PC-3 (cell line): ENCODE measurements around the gene CHST11. TPM values are rescaled to one million over a fixed set of nuclear protein-coding genes. Genes with fewer than 3 reads are reported as not detected.

Experiments used
- ATAC-seq: fragments of 200-7000 bp; cut with Tn5 transposase; 2 replicates; pipeline ENCODE4 v1.9.1; 2020; ENCODE audit warnings: mild to moderate bottlenecking, moderate library complexity
- BruUV-seq: library from RNA; stranded (reverse); fragments of 400-500 nt; replicated peaks from 2 replicates; lab custom pipeline; 2021; lab: Mats Ljungman, UMichigan
- CTCF ChIA-PET: fragments of 300-600 bp; sonication (Branson Sonifier 250); formaldehyde crosslinking; loops from one replicate; lab custom pipeline; 2022; ENCODE audit warnings: antibody characterized with exemption; lab: Charles Lee
- POLR2A ChIA-PET: fragments of 300-600 bp; sonication (Branson Sonifier 250); formaldehyde crosslinking; loops from one replicate; lab custom pipeline; 2022; ENCODE audit warnings: antibody characterized with exemption; ENCODE audit not compliant: unreplicated experiment; lab: Charles Lee
- DNase-seq: peaks from one replicate; pipeline ENCODE4 v3.0.0-alpha.2; 2015
- H2AFZ ChIP-seq: fragments of 300-600 bp; sonication (generic); 2 replicates; pipeline ENCODE4 v1.6.0; 2016; ENCODE audit warnings: antibody characterized with exemption, low read length
- H3F3A ChIP-seq: fragments of 300-600 bp; sonication (generic); one replicate; pipeline ENCODE4 v1.6.0; 2017; ENCODE audit warnings: antibody characterized with exemption, low read length, control low read depth, mild to moderate bottlenecking; ENCODE audit not compliant: unreplicated experiment
- H3K27ac ChIP-seq: fragments of 300-600 bp; sonication (generic); 2 replicates; pipeline ENCODE4 v1.5.1; 2016; ENCODE audit warnings: mild to moderate bottlenecking, low read length
- H3K27me3 ChIP-seq: fragments of 300-600 bp; sonication (generic); 2 replicates; pipeline ENCODE4 v1.6.1; 2016; ENCODE audit warnings: low read length, mixed read lengths
- H3K36me3 ChIP-seq: fragments of 300-600 bp; sonication (generic); 2 replicates; pipeline ENCODE4 v1.6.1; 2016; ENCODE audit warnings: low read depth, mixed run types, low read length, mixed read lengths
- H3K4me1 ChIP-seq: fragments of 300-600 bp; sonication (generic); 2 replicates; pipeline ENCODE4 v1.5.1; 2016; ENCODE audit warnings: low read length; ENCODE audit not compliant: insufficient read depth
- H3K4me2 ChIP-seq: fragments of 300-600 bp; sonication (generic); 2 replicates; pipeline ENCODE4 v1.6.0; 2016; ENCODE audit warnings: low read length
- H3K4me3 ChIP-seq: fragments of 300-600 bp; sonication (generic); 2 replicates; pipeline ENCODE4 v1.5.1; 2016; ENCODE audit warnings: mild to moderate bottlenecking, low read length, mixed read lengths
- H3K79me2 ChIP-seq: fragments of 300-600 bp; sonication (generic); 2 replicates; pipeline ENCODE4 v1.6.1; 2017; ENCODE audit warnings: low read length, mixed read lengths
- H3K9ac ChIP-seq: fragments of 300-600 bp; sonication (generic); 2 replicates; pipeline ENCODE4 v1.6.0; 2016; ENCODE audit warnings: mild to moderate bottlenecking, low read length
- H3K9me2 ChIP-seq: fragments of 300-600 bp; sonication (generic); replicated peaks from 2 replicates; pipeline ENCODE4 v1.6.1; 2016; ENCODE audit warnings: mixed run types, low read length, mixed read lengths
- H3K9me3 ChIP-seq: fragments of 300-600 bp; sonication (generic); 2 replicates; pipeline ENCODE4 v1.6.1; 2016; ENCODE audit warnings: low read length, mixed read lengths
- H4K20me1 ChIP-seq: fragments of 300-600 bp; sonication (generic); 2 replicates; pipeline ENCODE4 v1.6.1; 2016; ENCODE audit warnings: low read length, mixed read lengths
- CTCF ChIP-seq: fragments of 300-600 bp; sonication (generic); conservative IDR thresholded peaks from 2 replicates; pipeline ENCODE4 v1.5.1; 2017; ENCODE audit warnings: antibody characterized with exemption, low read depth, mild to moderate bottlenecking, low read length
- EZH2 ChIP-seq: fragments of 300-600 bp; sonication (generic); IDR thresholded peaks from one replicate; pipeline ENCODE4 v1.6.1; 2017; ENCODE audit warnings: antibody characterized with exemption, mild to moderate bottlenecking, low read length; ENCODE audit not compliant: unreplicated experiment
- EZH2phosphoT487 ChIP-seq: fragments of 300-600 bp; sonication (generic); IDR thresholded peaks from 2 replicates; pipeline ENCODE4 v1.6.1; 2018; ENCODE audit warnings: mild to moderate bottlenecking, antibody characterized with exemption, low read length, borderline replicate concordance
- intact Hi-C: fragments of 100-400 bp; cut with micrococcal nuclease; formaldehyde crosslinking; loops from 2 replicates; pipeline ENCODE4 v1.9.0; 2023
- total RNA-seq: library from RNA; depleted of rRNA; stranded (reverse); fragments of >200 nt; gene quantifications from 2 replicates; pipeline ENCODE4 v1.2.3, GENCODE V29; 2014

Gene CHST11
- total RNA-seq, 1 experiment from 2014 or later = 53.5 TPM

DNA sequence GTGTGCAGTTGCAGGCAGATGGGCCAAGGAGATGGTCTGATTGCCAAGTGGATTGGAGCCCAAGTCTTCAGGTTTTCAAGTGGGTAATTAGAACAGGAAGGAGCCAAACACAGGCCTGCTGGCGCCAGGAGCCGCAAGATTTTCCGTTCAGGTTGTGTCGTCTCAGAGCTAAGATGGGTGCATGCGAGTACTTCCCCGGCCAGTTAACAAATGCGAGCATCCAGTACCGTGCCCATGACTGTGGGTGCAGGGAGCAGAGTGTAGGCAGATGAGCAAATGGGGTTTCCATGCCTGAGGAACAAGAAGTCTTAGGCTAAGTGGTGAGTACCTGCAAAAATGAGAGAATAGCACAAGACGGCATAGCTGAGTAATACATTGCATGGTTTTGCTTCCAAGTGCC is 90.5 kb downstream of the CHST11 start:
- H3K9ac ChIP-seq = no peak overlapping the region
- no peaks in the 10 kb centered on the region for H3K79me2 ChIP-seq
- ATAC-seq (no peak), DNase-seq (no peak)
- H3K4me1 ChIP-seq = no peaks in the 10 kb centered on the region
- H3K36me3 ChIP-seq = no peaks in the 10 kb centered on the region
- H4K20me1 ChIP-seq = no peaks in the 10 kb centered on the region
- no peaks in the 10 kb centered on the region for H3K27me3 ChIP-seq
- intact Hi-C loops = no loop called here
- CTCF ChIA-PET = no interaction called here
- BruUV-seq = no TSS peak
- no peaks in the 10 kb centered on the region for H3F3A ChIP-seq
- no peak overlapping the region for H3K4me3 ChIP-seq
- no peak overlapping the region for H3K4me2 ChIP-seq
- POLR2A ChIA-PET = no interaction called here
- H3K9me3 ChIP-seq = no peaks in the 10 kb centered on the region
- H3K27ac ChIP-seq = no peak overlapping the region
- no peaks in the 10 kb centered on the region for H3K9me2 ChIP-seq
- H2AFZ ChIP-seq = no peak overlapping the region
- no peak for TF ChIP-seq EZH2
- no peak for TF ChIP-seq EZH2phosphoT487
- TF ChIP-seq CTCF = no peak

GRCh38 chr12:104549815-104550480 is 93.2 kb downstream of the CHST11 start:
- no TSS peak for BruUV-seq
- Histone ChIP-seq H2AFZ (no peak overlapping the region), H3K4me3 (no peak overlapping the region), H3K27ac (no peak overlapping the region), H3K4me1 (no peaks in the 10 kb centered on the region), H3K9ac (no peak overlapping the region), H4K20me1 (no peaks in the 10 kb centered on the region), H3K79me2 (no peaks in the 10 kb centered on the region), H3F3A (no peaks in the 10 kb centered on the region), H3K9me2 (no peaks in the 10 kb centered on the region), H3K9me3 (no peaks in the 10 kb centered on the region), H3K4me2 (no peak overlapping the region), H3K27me3 (no peaks in the 10 kb centered on the region), H3K36me3 (no peaks in the 10 kb centered on the region)
- TF ChIP-seq EZH2 (no peak), CTCF (no peak), EZH2phosphoT487 (no peak)
- DNase-seq (no peak), ATAC-seq (no peak)
- CTCF ChIA-PET = no interaction called here
- POLR2A ChIA-PET = no interaction called here
- intact Hi-C loops = no loop called here

GRCh38 chr12:104551313-104551931 is 94.7 kb downstream of the CHST11 start:
- Histone ChIP-seq H3K27ac (no peak overlapping the region), H3K36me3 (no peaks in the 10 kb centered on the region), H2AFZ (no peak overlapping the region), H3K79me2 (no peaks in the 10 kb centered on the region), H3K9ac (no peak overlapping the region), H4K20me1 (no peaks in the 10 kb centered on the region), H3K9me2 (no peaks in the 10 kb centered on the region), H3K4me3 (no peak overlapping the region), H3K4me2 (no peak overlapping the region), H3K9me3 (no peaks in the 10 kb centered on the region), H3F3A (no peaks in the 10 kb centered on the region), H3K27me3 (no peaks in the 10 kb centered on the region), H3K4me1 (no peaks in the 10 kb centered on the region)
- DNase-seq (no peak), ATAC-seq (no peak)
- no peak for TF ChIP-seq EZH2
- no peak for TF ChIP-seq EZH2phosphoT487
- TF ChIP-seq CTCF = no peak
- intact Hi-C loops = no loop called here
- CTCF ChIA-PET = no interaction called here
- BruUV-seq = no TSS peak
- POLR2A ChIA-PET = interaction anchor here (0.6 kb wide), 1 partner anchor 9 kb away, joined by 6 read pairs; no protein-coding TSS in a partner anchor
